A673 (cell line): ENCODE results near the gene CCDC85C. TPM values are rescaled to one million over a fixed set of nuclear protein-coding genes. Genes with fewer than 3 reads are reported as not detected.

Experiments
- BruUV-seq: library from RNA; stranded (reverse); fragments of 400-500 nt; replicated peaks from 2 replicates; lab custom pipeline; 2021; lab: Mats Ljungman, UMichigan
- CTCF ChIA-PET: fragments of 300-600 bp; sonication (Branson Sonifier 250); formaldehyde crosslinking; loops from one replicate; lab custom pipeline; 2022; ENCODE audit warnings: antibody characterized with exemption; lab: Charles Lee
- POLR2A ChIA-PET: fragments of 300-600 bp; sonication (Branson Sonifier 250); formaldehyde crosslinking; loops from one replicate; lab custom pipeline; 2022; ENCODE audit warnings: antibody characterized with exemption; ENCODE audit not compliant: low non-redundant PET; lab: Charles Lee
- DNase-seq: peaks from one replicate; pipeline ENCODE4 v3.0.0-alpha.2; 2015; ENCODE audit warnings: low spot score
- H3K27ac ChIP-seq: fragments of 200-600 bp; sonication (generic); 2 replicates; pipeline ENCODE4 v1.5.1; 2016; ENCODE audit warnings: mixed run types, low read depth, mild to moderate bottlenecking, mixed read lengths, antibody characterized with exemption, low read length; ENCODE audit not compliant: poor library complexity, severe bottlenecking
- H3K27me3 ChIP-seq: fragments of 200-600 bp; sonication (generic); replicated peaks from 2 replicates; pipeline ENCODE4 v1.6.1; 2017; ENCODE audit warnings: mixed run types, low read depth, mild to moderate bottlenecking, mixed read lengths, antibody characterized with exemption, low read length; ENCODE audit not compliant: insufficient read depth, poor library complexity
- H3K36me3 ChIP-seq: fragments of 200-600 bp; sonication (generic); 2 replicates; pipeline ENCODE4 v1.6.1; 2016; ENCODE audit warnings: mixed run types, mild to moderate bottlenecking, mixed read lengths, antibody characterized with exemption, low read length; ENCODE audit not compliant: insufficient read depth, poor library complexity, severe bottlenecking
- H3K4me1 ChIP-seq: fragments of 200-600 bp; sonication (generic); 2 replicates; pipeline ENCODE4 v1.6.1; 2017; ENCODE audit warnings: mixed run types, mild to moderate bottlenecking, mixed read lengths, antibody characterized with exemption, low read length; ENCODE audit not compliant: insufficient read depth, poor library complexity, severe bottlenecking
- H3K4me3 ChIP-seq: fragments of 200-600 bp; sonication (generic); 2 replicates; pipeline ENCODE4 v1.5.1; 2016; ENCODE audit warnings: low read depth, mixed run types, mild to moderate bottlenecking, mixed read lengths, low read length; ENCODE audit not compliant: poor library complexity, severe bottlenecking
- H3K9me3 ChIP-seq: fragments of 200-600 bp; sonication (generic); 2 replicates; pipeline ENCODE4 v1.6.1; 2016; ENCODE audit warnings: mixed run types, low read depth, mild to moderate bottlenecking, mixed read lengths, antibody characterized with exemption, low read length; ENCODE audit not compliant: poor library complexity, severe bottlenecking
- CTCF ChIP-seq: fragments of 300-800, 200-600 bp; sonication (generic); conservative IDR thresholded peaks from 2 replicates; pipeline ENCODE4 v1.5.1; 2017; ENCODE audit warnings: low read depth, mild to moderate bottlenecking, antibody characterized with exemption, low read length, moderate library complexity, mixed read lengths
- EZH2 ChIP-seq: fragments of 200-600 bp; sonication (generic); IDR thresholded peaks from 2 replicates; pipeline ENCODE4 v1.6.1; 2017; ENCODE audit warnings: borderline replicate concordance, low read depth, mild to moderate bottlenecking, mixed read lengths, antibody characterized with exemption, low read length; ENCODE audit not compliant: poor library complexity, severe bottlenecking
- intact Hi-C: fragments of 100-400 bp; cut with micrococcal nuclease; formaldehyde crosslinking; loops from one replicate; pipeline ENCODE4 v1.10.0; 2022; ENCODE audit not compliant: unreplicated experiment
- total RNA-seq: library from RNA; stranded (reverse); gene quantifications from 2 replicates; pipeline ENCODE4 v1.2.3, GENCODE V29; 2021

The CCDC85C gene
- total RNA-seq, 1 experiment from 2014 or later: 24.6 TPM

- H3K27me3 ChIP-seq: no peaks in the 10 kb centered on the region
- no peak overlapping the region for H3K27ac ChIP-seq
- POLR2A ChIA-PET: no interaction called here
- no peak for TF ChIP-seq CTCF
- no peak for TF ChIP-seq EZH2
- DNase-seq: no peak
- H3K36me3 ChIP-seq: no peaks in the 10 kb centered on the region
- intact Hi-C loops: no loop called here
- no TSS peak for BruUV-seq
- peaks cover 18% of the 10 kb centered on the region for H3K4me1 ChIP-seq
- H3K4me3 ChIP-seq: no peak overlapping the region
- CTCF ChIA-PET: no interaction called here
- no peaks in the 10 kb centered on the region for H3K9me3 ChIP-seq
Observed at GRCh38 chr14:99548255-99548654, 55.8 kb downstream of the CCDC85C start.

GRCh38 chr14:99546234-99546879 lies 57.6 kb downstream of the CCDC85C start:
- H3K4me3 ChIP-seq: no peak overlapping the region
- CTCF ChIA-PET: no interaction called here
- H3K4me1 ChIP-seq: peaks cover 18% of the 10 kb centered on the region
- POLR2A ChIA-PET: no interaction called here
- no peak for DNase-seq
- TF ChIP-seq EZH2: no peak
- H3K36me3 ChIP-seq: no peaks in the 10 kb centered on the region
- intact Hi-C loops: no loop called here
- no TSS peak for BruUV-seq
- H3K27ac ChIP-seq: no peak overlapping the region
- H3K9me3 ChIP-seq: no peaks in the 10 kb centered on the region
- H3K27me3 ChIP-seq: no peaks in the 10 kb centered on the region

GRCh38 chr14:99545586-99545985 lies 58.4 kb downstream of the CCDC85C start:
- CTCF ChIA-PET: no interaction called here
- no peaks in the 10 kb centered on the region for H3K27me3 ChIP-seq
- no peak for TF ChIP-seq EZH2
- no peak for TF ChIP-seq CTCF
- POLR2A ChIA-PET: no interaction called here
- no peaks in the 10 kb centered on the region for H3K36me3 ChIP-seq
- DNase-seq: no peak
- BruUV-seq: no TSS peak
- H3K9me3 ChIP-seq: no peaks in the 10 kb centered on the region
- intact Hi-C loops: no loop called here
- H3K4me3 ChIP-seq: no peak overlapping the region
- H3K27ac ChIP-seq: no peak overlapping the region
- peaks cover 20% of the 10 kb centered on the region for H3K4me1 ChIP-seq

- H3K4me3 ChIP-seq: no peak overlapping the region
- intact Hi-C loops: no loop called here
- DNase-seq: no peak
- H3K4me1 ChIP-seq: peaks cover 26% of the 10 kb centered on the region
- H3K27me3 ChIP-seq: no peaks in the 10 kb centered on the region
- no TSS peak for BruUV-seq
- no peaks in the 10 kb centered on the region for H3K9me3 ChIP-seq
- H3K27ac ChIP-seq: no peak overlapping the region
- no peak for TF ChIP-seq CTCF
- TF ChIP-seq EZH2: no peak
- POLR2A ChIA-PET: no interaction called here
- CTCF ChIA-PET: no interaction called here
- H3K36me3 ChIP-seq: no peaks in the 10 kb centered on the region
Observed at GRCh38 chr14:99544991-99545390, 59.0 kb downstream of the CCDC85C start.
